Frontal cortex (tissue), 4 donors: ENCODE results near the gene STMND1. TPM values are rescaled to one million over a fixed set of nuclear protein-coding genes. Genes with fewer than 3 reads are reported as not detected.
A peak's percentile ranks its signal among the peaks of the same experiment; 100 is the strongest.
"Not testable (repeated sequence)": the region's sequence is repeated elsewhere in the genome, so short reads cannot be mapped to it uniquely, and the experiment has no call there.

Experiments
- DNase-seq, 2 donors: peaks; one replicate each; pipeline ENCODE4 v3.0.0; 2012; ENCODE audit warnings: low spot score in 2 of 2
- FAIRE-seq: peaks from 2 replicates; lab custom pipeline; 2012; peaks lifted over from hg19 to GRCh38; lab: Jason Lieb, UNC
- total RNA-seq: library from RNA; depleted of rRNA; stranded (reverse); fragments of >200 nt; gene quantifications from one replicate; pipeline ENCODE4 v1.2.3, GENCODE V29; 2014
- donor health status: control.
- donor health status: control.
- donor health status: control.

Gene STMND1
- not detected for total RNA-seq

- DNase-seq, result peak; percentile 18 to 35
- no peak for FAIRE-seq
Measured at GRCh38 chr6:17101422-17102257, at the start of gene STMND1. Gene STMND1, plus strand, starts transcription at chr6:17102050. Its CDS starts 208 bp downstream, at chr6:17102258.

- FAIRE-seq (no peak), DNase-seq (no peak)
Measured at GRCh38 chr6:17054647-17055046, 47.2 kb upstream of the STMND1 start.

- FAIRE-seq, result no peak
- DNase-seq, result no peak
Measured at GRCh38 chr6:17057322-17057721, 44.5 kb upstream of the STMND1 start.

- no peak for FAIRE-seq
- no peak for DNase-seq
Measured at GRCh38 chr6:17058550-17058949, 43.3 kb upstream of the STMND1 start.

GRCh38 chr6:17059022-17059421, 42.8 kb upstream of the STMND1 start:
- DNase-seq, result no peak
- FAIRE-seq, result no peak

- no peak for DNase-seq
- no peak for FAIRE-seq
Measured at GRCh38 chr6:17059850-17060249, 42.0 kb upstream of the STMND1 start.

- DNase-seq, result no peak
- FAIRE-seq, result no peak
Measured at GRCh38 chr6:17061097-17061496, 40.8 kb upstream of the STMND1 start.

GRCh38 chr6:17062871-17063440, 38.9 kb upstream of the STMND1 start:
- FAIRE-seq (no peak), DNase-seq (no peak)

GRCh38 chr6:17064975-17065374, 36.9 kb upstream of the STMND1 start:
- no peak for DNase-seq
- no peak for FAIRE-seq

- FAIRE-seq (no peak), DNase-seq (no peak)
Measured at GRCh38 chr6:17066610-17067009, 35.2 kb upstream of the STMND1 start.

GRCh38 chr6:17068972-17069371, 32.9 kb upstream of the STMND1 start:
- not testable (repeated sequence) for DNase-seq, FAIRE-seq

GRCh38 chr6:17070400-17070799, 31.4 kb upstream of the STMND1 start:
- not testable (repeated sequence) for DNase-seq, FAIRE-seq

GRCh38 chr6:17073596-17073995, 28.3 kb upstream of the STMND1 start:
- DNase-seq, FAIRE-seq: not testable (repeated sequence)

GRCh38 chr6:17081273-17081672, 20.6 kb upstream of the STMND1 start:
- DNase-seq (no peak), FAIRE-seq (no peak)

GRCh38 chr6:17081860-17082508, 19.9 kb upstream of the STMND1 start:
- no peak for FAIRE-seq
- no peak for DNase-seq

- FAIRE-seq, result no peak
- DNase-seq, result no peak
Measured at GRCh38 chr6:17083397-17083796, 18.5 kb upstream of the STMND1 start.

- DNase-seq (peak; percentile 32 to 53), FAIRE-seq (peak; percentile 24)
Measured at GRCh38 chr6:17086469-17086868, 15.4 kb upstream of the STMND1 start.

GRCh38 chr6:17088091-17088611, 13.7 kb upstream of the STMND1 start:
- DNase-seq, result no peak
- FAIRE-seq, result no peak

GRCh38 chr6:17091122-17091521, 10.7 kb upstream of the STMND1 start:
- no peak for FAIRE-seq

GRCh38 chr6:17093686-17094085, 8.2 kb upstream of the STMND1 start:
- DNase-seq (no peak), FAIRE-seq (no peak)

More at GRCh38 chr6:17091122-17091521, 10.7 kb upstream of the STMND1 start:
- no peak for DNase-seq

GRCh38 chr6:17096096-17096495, 5.8 kb upstream of the STMND1 start:
- DNase-seq (no peak), FAIRE-seq (no peak)
